Medulla oblongata (tissue), 1 donor: ENCODE measurements around the gene DDX18.
"Not testable (repeated sequence)": the region's sequence is repeated elsewhere in the genome, so short reads cannot be mapped to it uniquely, and the experiment has no call there.

ENCODE experiments used
- DNase-seq: peaks from one replicate; pipeline ENCODE4 v3.0.0-alpha.2; 2015; ENCODE audit errors: extremely low spot score

DDX18 gene

DNA sequence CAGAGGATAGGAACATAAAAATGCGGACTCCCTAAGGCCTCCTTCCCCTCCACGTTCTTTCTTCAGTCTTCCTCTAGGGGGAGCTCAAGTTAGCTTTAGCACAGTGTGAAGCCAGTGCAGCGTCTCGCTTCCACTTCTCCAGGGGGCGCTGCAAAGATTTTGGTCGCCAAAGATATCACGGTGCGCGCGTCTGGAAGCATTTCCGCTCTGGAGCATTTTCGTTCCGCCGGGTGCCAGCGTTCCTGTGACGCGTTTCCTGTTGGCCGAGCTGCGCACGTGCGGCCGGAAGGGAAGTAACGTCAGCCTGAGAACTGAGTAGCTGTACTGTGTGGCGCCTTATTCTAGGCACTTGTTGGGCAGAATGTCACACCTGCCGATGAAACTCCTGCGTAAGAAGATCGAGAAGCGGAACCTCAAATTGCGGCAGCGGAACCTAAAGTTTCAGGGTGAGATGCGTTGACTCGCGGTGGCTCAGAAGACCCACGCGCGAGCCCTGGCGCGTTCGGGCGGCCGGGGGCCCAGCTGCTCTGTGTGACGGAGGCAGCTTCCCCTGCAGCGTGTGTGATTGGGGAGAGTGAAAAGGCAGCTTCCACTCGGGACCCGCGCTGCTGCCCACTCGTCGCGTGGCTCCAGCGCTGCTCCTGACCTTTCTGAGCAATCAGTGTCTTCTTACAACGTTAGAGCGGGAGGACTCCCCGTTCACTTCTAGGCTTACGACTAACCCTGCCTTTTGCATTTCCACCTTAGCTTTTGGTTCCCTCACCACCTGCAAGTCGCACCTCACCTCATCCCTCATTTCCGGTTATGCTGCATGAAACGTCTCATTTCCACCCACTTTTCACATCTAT lies at the start of gene DDX18:
DDX18 (plus strand) TSS at position 275 of the 848 bp plus-strand sequence; CDS start at position 362, 87 bp downstream.
- peak; percentile 99 for DNase-seq

DNA sequence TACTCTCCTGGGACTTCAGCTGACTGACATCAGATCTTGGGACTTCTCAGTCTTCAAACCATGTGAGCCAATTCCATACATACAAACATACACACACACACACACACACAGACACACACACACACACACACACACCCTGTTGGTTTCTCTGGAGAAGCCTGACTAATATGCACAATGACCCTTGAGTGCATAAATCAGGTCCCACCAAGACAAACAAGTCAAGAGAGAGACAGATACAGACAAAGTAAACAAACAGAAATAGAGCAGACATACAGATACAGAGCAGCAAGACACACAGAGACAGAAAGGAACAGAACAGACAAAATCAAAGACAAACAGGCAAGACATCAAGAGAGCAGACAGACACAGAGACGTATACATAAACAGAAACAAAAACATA lies 43.8 kb upstream of the DDX18 start:
- DNase-seq, result no peak

DNA sequence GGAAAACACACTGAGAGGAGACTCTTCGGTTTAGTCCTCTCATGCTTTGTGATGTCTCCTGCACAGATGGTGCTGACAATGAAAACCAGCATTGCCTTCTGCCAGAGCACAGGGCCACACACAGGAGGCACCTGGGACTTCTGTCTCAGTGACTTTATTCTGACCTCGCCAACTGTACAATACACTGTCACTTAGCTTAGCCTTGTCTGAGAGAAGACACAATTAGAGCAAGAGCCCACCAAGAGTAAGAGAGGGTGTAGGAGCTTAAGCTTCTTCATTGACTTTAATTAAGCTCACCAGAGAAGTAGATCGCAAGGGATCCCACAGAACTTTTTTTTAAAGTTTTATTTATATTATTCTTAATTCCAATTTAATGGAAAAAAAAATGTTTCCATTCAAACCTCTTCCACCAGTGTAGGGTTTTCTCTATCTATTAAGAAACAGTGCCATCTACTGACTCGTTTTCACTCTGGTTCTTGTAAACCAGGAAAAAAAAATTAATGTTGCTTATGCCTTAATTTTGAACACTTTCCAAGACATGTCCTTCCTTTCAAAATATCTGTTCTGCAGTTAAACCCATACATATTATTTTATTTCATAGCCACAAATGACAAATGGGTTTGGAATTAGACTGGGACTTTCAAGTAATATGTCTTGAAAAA lies 42.4 kb upstream of the DDX18 start:
- peak; percentile 32 for DNase-seq

DNA sequence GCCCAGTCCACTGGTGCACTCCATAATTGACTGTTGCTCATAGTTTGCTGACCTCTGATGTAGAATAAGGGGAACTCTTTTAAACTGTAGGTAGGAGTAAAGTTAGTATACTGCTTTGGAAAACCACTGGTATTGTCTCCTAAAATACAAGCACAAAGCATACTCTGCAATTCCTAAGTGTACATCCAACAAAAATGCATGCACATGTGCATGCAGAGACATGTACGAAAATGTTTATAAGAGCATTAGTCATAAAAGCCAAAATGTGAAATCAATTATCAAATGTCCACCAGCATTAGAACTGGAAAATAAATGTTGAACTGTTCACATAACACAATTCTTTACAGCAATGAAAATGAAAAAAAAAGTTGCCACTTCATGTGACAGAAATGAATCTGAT lies 39.8 kb upstream of the DDX18 start:
- DNase-seq, result no peak

DNA sequence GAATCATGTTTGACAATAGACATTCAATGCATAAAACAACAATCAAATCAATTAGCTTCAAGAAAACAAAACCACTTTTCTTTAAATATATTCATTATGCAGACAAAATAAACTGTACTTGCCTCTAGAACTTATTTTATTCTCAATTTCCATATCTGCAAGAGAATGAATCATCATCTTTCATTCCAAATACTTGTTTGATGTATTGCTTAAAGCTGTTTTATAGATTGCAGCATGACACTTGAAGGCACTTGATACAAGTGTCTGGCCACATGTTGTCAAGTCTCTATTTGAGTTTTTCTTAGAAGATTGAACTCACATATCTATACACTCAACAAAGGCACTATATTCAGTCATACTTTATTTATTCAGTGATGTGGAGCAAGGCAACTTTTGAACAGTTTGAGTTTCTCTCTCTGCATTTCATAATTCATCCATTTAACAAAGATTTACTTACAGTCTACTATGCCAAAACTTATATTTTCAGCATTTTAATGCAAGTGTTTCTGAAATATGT lies 38.7 kb upstream of the DDX18 start:
- no peak for DNase-seq

DNA sequence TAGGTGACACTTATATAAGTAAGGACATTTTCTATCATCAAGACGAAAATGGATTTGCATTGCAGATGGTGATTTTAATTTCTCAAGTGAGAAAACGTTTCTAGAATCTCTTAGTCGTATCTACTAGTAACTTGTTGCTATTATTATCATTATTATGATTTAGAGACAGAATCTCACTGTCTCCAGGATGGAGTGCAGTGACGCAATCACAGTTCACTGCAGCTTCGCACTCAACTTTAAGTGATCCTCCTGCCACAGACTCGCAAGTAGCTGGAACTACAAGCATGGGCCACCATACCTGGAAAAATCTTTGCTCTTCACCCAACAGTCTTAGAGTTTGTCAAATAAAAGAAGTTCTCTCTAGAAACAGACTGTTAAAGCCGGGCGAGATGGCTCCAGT lies 37.6 kb upstream of the DDX18 start:
- no peak for DNase-seq

DNA sequence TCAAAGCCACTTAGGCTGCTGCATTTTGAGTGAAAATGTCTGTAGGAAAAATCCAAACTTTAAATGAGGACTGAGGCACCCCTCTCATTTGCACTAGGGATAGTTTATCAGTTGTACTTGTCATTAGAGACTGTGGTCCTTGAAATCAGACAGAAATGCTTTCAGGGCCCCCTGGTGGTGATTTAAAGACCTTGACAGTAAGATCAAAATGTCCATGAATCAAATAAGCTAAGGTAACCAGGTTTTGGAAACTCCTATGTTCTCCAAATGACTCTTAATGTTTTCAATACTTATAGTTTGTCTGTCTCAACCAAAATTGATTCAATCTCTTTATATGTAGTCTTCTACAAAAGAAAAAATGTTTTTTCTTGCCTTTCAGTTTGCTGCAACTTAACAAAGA lies 28.8 kb upstream of the DDX18 start:
- DNase-seq, result peak; percentile 60

DNA sequence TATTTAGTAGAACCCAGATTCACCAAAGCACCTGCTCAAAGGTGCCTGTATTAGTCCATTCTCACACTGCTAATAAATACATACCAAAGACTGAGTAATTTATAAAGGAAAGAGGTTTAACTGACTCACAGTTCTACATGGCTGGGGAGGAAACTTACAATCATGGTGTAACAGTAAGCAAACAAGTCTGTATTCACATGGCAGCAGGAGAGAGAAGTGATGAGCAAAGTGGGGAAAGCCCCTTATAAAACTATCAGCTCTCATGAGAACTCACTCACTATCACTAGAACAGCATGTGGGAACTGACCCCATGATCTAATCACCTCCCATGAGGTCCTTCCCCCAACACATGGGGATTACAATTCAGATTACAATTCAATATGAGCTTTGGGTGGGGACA lies 28.0 kb upstream of the DDX18 start:
- DNase-seq, result no peak

DNA sequence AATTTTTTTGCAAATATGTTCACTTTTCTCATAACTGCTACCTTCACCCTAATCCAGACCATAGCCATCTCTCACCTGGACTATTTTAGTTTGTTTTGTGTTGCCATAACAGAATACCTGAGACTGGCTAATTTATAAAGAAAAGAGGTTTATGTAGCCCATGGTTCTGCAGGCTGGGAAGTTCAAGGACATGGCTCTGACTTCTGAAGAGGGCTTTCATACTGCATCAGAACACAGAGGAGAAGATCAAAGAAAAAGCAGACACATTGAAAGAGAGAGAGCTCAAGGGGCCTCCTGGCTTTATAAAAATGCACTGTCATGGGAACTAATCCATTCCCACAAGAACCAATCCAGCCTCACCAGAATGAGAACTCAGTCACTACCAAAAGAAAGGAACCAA lies 25.0 kb upstream of the DDX18 start:
- no peak for DNase-seq

DNA sequence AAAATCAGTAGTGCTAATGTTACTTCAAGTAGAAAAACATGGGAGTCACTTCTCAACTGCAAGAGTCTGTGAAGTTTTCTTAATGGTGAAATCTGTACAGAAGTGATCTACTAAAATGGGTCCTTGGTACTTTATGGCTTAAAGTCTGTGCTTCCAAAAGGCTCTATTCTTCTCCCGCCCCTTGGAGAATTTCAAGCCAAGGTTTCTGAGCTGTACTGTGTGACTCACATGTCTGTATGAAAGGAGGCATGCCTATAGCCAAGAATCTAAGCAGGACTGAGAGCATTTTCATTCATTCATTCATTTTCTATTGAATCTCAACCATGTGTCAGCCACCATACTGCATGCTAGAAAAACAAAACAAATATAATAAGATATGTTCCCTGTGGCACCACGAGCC lies 19.8 kb upstream of the DDX18 start:
- no peak for DNase-seq

DNA sequence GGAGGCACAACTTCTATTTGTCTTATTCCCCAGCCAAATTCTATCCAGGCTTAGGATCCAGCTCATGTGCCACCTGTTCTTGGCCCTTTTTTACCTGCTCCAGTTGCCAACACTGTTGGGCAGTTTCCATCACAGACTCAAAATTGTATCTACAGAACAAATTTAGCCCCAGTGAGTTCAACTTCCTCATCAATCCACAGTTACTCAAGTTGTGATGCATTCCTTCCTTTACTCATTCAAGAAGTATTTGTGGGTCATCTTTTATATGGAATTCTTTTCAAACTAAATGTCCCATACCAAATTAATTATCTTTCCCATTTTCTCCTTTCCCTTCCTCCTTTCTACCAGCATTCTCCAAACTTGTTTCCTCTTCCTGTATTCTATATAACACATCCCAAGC lies 12.7 kb upstream of the DDX18 start:
- no peak for DNase-seq

DNA sequence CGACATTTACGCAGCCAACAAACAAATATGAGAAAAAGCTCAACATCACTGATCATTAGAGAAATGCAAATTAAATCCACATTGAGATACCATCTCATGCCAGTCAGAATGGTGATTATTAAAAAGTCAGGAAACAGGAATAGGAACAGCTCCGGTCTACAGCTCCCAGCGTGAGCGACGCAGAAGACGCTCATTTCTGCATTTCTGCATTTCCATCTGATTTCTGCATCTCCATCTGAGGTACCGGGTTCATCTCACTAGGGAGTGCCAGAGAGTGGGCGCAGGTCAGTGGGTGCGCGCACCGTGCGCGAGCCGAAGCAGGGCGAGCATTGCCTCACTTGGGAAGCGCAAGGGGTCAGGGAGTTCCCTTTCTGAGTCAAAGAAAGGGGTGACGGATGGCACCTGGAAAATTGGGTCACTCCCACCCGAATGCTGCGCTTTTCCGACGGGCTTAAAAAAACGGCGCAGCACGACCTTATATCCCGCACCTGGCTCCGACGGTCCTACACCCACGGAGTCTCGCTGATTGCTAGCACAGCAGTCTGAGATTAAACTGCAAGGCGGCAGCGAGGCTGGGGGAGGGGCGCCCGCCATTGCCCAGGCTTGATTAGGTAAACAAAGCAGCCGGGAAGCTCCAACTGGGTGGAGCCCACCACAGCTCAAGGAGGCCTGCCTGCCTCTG lies 10.7 kb upstream of the DDX18 start:
- DNase-seq, result not testable (repeated sequence)

DNA sequence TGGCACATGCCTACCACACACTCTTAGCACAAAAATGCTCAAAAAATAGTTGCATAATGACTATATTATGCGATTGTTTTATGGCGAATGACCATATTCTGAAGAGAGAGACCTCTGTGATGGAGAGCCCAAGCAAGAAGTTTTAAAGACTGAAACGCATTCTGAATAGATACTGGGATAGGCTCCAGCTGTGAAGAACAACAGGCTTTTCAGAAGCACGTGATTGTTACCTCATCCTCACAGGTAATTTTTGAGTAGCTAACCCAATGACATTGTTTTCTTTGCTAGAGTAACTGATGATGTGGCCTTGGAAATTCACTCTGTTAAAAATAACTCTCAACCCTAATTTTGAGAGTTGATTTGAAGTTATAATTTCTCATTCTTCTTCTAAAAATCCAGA lies 2.0 kb upstream of the DDX18 start:
- no peak for DNase-seq

DNA sequence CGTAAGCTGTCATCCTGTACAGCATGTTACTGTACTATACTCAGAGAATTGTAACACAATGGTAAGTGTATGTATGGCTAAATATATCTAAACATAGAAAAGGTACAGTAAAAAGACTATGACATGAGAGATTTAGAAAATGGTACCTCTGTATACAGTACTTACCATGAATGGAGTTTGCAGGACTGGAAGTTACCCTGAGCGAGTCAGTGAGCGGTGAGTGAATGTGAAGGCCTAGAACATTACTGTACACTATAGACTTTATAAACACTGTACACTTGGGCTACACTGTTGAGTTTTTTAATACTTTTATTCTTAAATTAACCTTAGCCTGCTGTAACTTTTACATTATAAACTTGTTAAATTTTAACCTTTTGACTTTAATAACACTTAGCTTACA lies 1.5 kb downstream of the DDX18 start:
- no peak for DNase-seq

DNA sequence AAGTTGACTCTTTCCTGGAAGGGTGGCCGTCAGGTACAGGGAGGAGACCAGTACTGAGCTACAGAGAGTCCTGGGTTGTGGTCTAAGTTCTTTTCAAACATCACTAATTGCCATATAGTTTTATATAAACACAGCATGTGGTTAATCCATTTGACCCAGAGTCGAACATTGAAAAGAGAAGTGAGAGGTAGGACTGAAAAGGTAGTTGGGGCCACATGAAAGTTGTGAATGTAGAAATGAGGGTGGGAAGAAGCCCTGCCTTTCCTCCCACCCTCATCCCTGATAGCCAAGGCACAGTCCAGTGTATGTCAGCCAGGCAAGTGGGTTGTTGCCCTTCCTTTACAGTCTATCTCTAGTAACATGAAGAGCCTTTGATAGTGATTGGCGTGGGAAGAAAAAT lies 4.4 kb downstream of the DDX18 start:
- no peak for DNase-seq

DNA sequence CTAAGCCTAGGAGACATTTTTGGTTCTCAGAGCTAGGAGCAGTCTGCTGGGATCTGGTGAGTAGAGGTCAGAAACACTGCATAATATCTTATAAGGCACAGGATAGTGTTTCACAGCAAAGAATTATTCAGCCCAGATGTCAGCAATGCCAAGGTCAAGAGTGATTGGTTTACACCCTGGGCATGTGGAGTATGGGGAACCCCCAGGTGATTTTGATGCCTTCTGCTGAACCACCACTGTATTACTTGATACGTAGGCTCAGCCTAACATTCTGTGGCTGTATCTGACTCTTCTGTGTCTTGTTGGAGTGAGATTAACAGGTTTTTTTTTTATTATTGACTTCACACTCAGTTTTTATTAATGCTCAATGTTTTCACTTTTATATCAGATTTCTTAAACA lies 6.0 kb downstream of the DDX18 start:
- DNase-seq, result no peak

DNA sequence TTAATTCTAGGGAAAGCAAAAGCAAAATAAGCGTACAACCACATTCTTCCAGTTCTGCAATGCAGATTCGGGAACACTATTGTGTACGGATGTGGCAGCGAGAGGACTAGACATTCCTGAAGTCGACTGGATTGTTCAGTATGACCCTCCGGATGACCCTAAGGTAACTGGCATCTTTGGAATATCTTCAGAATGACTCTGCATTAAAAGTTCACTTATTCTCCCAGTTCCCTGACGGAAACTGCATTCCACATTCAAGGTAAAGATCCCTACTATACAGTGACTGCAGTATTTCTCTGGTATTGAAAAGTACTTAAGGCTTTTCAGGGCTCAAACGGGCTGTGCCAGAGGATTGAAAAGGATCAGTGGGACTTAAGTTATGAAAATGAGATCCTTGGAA lies 10.9 kb downstream of the DDX18 start:
- DNase-seq, result no peak

DNA sequence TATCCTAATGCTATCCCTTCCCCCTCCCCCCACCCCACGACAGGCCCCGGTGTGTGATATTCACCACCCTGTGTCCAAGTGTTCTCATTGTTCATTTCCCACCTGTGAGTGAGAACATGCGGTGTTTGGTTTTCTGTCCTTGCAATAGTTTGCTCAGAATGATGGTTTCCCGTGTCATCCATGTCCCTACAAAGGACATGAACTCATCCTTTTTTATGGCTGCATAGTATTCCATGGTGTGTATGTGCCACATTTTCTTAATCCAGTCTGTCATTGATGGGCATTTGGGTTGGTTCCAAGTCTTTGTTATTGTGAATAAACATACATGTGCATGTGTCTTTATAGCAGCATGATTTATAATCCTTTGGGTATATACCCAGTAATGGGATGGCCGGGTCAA lies 13.0 kb downstream of the DDX18 start:
- not testable (repeated sequence) for DNase-seq

DNA sequence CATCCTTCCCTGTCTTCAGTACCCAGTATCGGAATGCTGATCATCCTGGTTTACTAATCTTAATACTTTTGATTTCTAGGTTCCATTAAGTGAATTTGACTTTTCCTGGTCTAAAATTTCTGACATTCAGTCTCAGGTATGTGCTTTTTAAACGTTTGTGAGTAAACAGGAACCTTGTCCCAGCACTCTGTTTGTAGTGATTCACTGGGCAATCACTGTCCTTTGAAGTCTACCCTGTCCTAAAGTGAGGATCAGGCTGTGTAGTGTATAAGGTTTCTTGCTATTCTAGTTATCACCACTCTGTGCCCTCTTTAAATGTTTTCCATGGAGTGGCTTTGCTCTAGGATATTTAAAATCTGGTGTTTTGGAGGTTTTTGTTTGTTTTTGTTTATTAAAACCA lies 14.4 kb downstream of the DDX18 start:
- DNase-seq, result no peak

DNA sequence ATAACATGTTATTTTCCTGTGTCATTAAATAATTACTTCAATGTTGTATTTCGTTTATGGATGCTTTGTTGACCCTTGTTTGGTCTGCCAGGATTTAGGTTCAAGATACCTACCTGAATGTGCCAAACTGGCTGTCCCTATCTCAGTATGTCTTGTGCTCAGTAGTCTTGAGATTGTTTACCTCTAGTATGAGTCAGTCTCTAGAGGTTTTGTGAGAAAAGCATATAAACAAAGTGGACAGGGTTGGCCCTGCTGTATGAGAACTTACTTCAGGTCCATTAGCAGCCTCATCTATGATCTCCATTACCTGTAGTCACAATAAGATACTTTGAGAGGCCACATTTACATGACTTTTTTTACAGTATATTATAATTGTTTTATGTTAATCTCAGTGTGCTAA lies 17.8 kb downstream of the DDX18 start:
- DNase-seq, result no peak

DNA sequence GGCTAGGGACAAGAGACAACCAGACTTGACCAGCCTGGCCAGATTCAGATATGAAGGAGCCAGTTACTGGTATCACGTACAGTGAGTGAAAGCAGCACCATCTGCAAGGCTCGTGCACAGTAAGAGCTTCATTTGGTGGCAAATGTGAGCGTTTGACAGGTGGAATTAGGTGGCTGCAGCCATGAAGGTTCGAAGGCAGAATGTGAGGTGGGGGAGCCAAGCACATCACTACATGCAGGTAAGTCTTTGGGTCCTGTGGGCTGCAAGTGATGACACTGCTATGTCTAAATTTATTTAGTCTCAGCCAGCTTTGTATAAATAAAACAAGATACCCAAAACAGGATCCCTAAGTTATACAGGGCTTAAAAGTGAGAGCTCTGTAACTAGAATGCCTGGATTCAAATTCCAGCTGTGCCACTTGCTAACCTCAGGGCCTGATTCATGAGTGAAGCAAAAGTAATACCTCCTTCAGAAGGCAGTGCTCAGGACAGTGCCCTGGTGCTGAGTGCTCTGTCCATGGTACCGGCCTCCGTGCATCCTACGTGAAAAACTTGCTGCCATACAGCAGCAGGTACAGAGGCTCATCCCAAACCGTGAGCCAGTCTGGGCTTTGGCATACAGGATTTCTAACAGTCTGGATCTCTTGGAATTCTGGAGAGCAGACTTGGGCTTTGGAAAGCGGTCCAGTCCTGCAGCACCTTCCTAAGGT lies 18.6 kb downstream of the DDX18 start:
- no peak for DNase-seq

DNA sequence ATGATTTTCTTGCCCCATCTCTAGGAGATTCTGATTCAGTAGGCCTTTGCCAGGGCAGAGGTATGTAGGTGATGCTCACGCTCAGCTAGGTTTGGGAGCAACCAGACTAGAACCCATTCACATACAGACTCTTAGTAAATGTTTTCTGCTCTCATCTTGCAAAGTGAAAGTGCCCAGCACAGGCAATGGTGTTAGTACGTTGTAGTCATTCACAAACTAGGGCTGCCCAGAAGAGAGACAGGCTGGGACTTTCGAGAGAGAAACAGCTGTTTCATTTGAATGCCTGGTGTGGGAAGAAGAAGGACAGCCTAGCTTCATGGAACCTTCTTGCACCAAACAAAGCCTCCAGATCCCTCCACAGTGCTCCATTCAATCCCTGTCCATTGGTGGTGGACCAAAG lies 19.4 kb downstream of the DDX18 start:
- DNase-seq, result no peak
